Neural cell (in vitro differentiated cells): ENCODE data around the gene MYO3B. TPM values are rescaled to one million over a fixed set of nuclear protein-coding genes. Genes with fewer than 3 reads are reported as not detected.

ENCODE experiments used
- H2AFZ ChIP-seq: fragments of 200-600, 300-800 bp; sonication (generic), shearing (Covaris generic); 2 replicates; pipeline ENCODE4 v1.6.0; 2014; ENCODE audit warnings: low read depth, mild to moderate bottlenecking, antibody characterized with exemption, low read length, moderate library complexity
- H3F3A ChIP-seq: fragments of 200-600 bp; shearing (Covaris generic); 2 replicates; pipeline ENCODE4 v1.6.1; 2016; ENCODE audit warnings: mild to moderate bottlenecking, moderate library complexity, mixed read lengths, antibody characterized with exemption, low read length; ENCODE audit not compliant: insufficient read depth, poor library complexity, severe bottlenecking
- H3K27ac ChIP-seq: fragments of 200-600, 300-800 bp; sonication (generic), shearing (Covaris generic); 2 replicates; pipeline ENCODE4 v1.5.1; 2014; ENCODE audit warnings: mild to moderate bottlenecking, low read length, moderate library complexity
- H3K27me3 ChIP-seq: fragments of 300-800, 200-600 bp; sonication (generic), shearing (Covaris generic); 2 replicates; pipeline ENCODE4 v1.6.0; 2014; ENCODE audit warnings: mild to moderate bottlenecking, low read depth, low read length, moderate library complexity; ENCODE audit not compliant: insufficient read depth
- H3K36me3 ChIP-seq: fragments of 300-800, 200-600 bp; sonication (generic), shearing (Covaris generic); 2 replicates; pipeline ENCODE4 v1.5.1; 2014; ENCODE audit warnings: mild to moderate bottlenecking, antibody characterized with exemption, low read length, moderate library complexity; ENCODE audit not compliant: insufficient read depth
- H3K4me2 ChIP-seq: fragments of 300-800, 200-600 bp; sonication (generic), shearing (Covaris generic); 2 replicates; pipeline ENCODE4 v1.6.0; 2014; ENCODE audit warnings: mild to moderate bottlenecking, low read length
- H3K4me3 ChIP-seq: fragments of 300-800, 200-600 bp; sonication (generic), shearing (Covaris generic); 2 replicates; pipeline ENCODE4 v1.5.1; 2014; ENCODE audit warnings: mild to moderate bottlenecking, low read length, moderate library complexity
- H3K79me2 ChIP-seq: fragments of 200-600 bp; shearing (Covaris generic); replicated peaks from 2 replicates; pipeline ENCODE4 v1.6.0; 2014; ENCODE audit warnings: mild to moderate bottlenecking, low read length, moderate library complexity; ENCODE audit not compliant: insufficient read depth
- H3K9ac ChIP-seq: fragments of 300-800, 200-600 bp; sonication (generic), shearing (Covaris generic); 2 replicates; pipeline ENCODE4 v1.6.1; 2016; ENCODE audit warnings: mild to moderate bottlenecking, low read length, mixed read lengths
- H3K9me2 ChIP-seq: fragments of 200-600 bp; shearing (Covaris generic); 2 replicates; pipeline ENCODE4 v1.6.1; 2016; ENCODE audit warnings: mild to moderate bottlenecking, low read length, mixed read lengths; ENCODE audit not compliant: insufficient read depth
- H3K9me3 ChIP-seq: fragments of 200-600, 300-800 bp; sonication (generic), shearing (Covaris generic); 2 replicates; pipeline ENCODE4 v1.6.1; 2016; ENCODE audit warnings: mild to moderate bottlenecking, mixed run types, low read length, moderate library complexity, mixed read lengths
- H4K20me1 ChIP-seq: fragments of 200-600 bp; shearing (Covaris generic); 2 replicates; pipeline ENCODE4 v1.6.1; 2016; ENCODE audit warnings: mild to moderate bottlenecking, mixed run types; ENCODE audit not compliant: insufficient read depth
- EP300 ChIP-seq: fragments of 450-650 bp; conservative IDR thresholded peaks from 2 replicates; pipeline ENCODE4 v1.6.1; 2014; ENCODE audit warnings: antibody characterized with exemption, mild to moderate bottlenecking, moderate library complexity; ENCODE audit not compliant: poor library complexity, severe bottlenecking
- EZH2 ChIP-seq: fragments of 200-600, 300-800 bp; shearing (Covaris generic), sonication (generic); IDR thresholded peaks from 2 replicates; pipeline ENCODE4 v1.6.1; 2014; ENCODE audit warnings: antibody characterized with exemption, low read length, borderline replicate concordance, mild to moderate bottlenecking; ENCODE audit not compliant: insufficient read depth, poor library complexity, severe bottlenecking
- MXI1 ChIP-seq: fragments of 450-650 bp; conservative IDR thresholded peaks from 2 replicates; pipeline ENCODE4 v1.6.1; 2014; ENCODE audit warnings: antibody characterized with exemption, mild to moderate bottlenecking; ENCODE audit not compliant: poor library complexity, severe bottlenecking
- POLR2AphosphoS5 ChIP-seq: IDR thresholded peaks from 2 replicates; pipeline ENCODE4 v1.6.1; 2012
- RAD21 ChIP-seq: fragments of 450-650 bp; conservative IDR thresholded peaks from 2 replicates; pipeline ENCODE4 v1.6.1; 2014; ENCODE audit warnings: antibody characterized with exemption, mild to moderate bottlenecking, moderate library complexity
- REST ChIP-seq: IDR thresholded peaks from 2 replicates; pipeline ENCODE4 v1.6.1; 2012; ENCODE audit warnings: borderline replicate concordance
- SMC3 ChIP-seq: fragments of 450-650 bp; conservative IDR thresholded peaks from 2 replicates; pipeline ENCODE4 v1.6.1; 2014; ENCODE audit warnings: antibody characterized with exemption, mild to moderate bottlenecking, moderate library complexity; ENCODE audit not compliant: poor library complexity
- TAF1 ChIP-seq: IDR thresholded peaks from 2 replicates; pipeline ENCODE4 v1.6.1; 2012; ENCODE audit warnings: low read depth
- polyA plus RNA-seq: library from polyadenylated mRNA; depleted of rRNA; stranded (reverse); fragments of >200 nt; gene quantifications from 2 replicates; pipeline ENCODE4 v1.2.3, GENCODE V29; 2014
- TF ChIP-seq, protein P1 (sequence below): fragments of 450-650 bp; IDR thresholded peaks from 2 replicates; pipeline ENCODE4 v1.5.1; 2014; ENCODE audit warnings: antibody characterized with exemption, mild to moderate bottlenecking, moderate library complexity; ENCODE audit not compliant: poor library complexity, severe bottlenecking

Gene MYO3B
- polyA plus RNA-seq, 1 donor from 2014 or later: 0.11 TPM

DNA sequence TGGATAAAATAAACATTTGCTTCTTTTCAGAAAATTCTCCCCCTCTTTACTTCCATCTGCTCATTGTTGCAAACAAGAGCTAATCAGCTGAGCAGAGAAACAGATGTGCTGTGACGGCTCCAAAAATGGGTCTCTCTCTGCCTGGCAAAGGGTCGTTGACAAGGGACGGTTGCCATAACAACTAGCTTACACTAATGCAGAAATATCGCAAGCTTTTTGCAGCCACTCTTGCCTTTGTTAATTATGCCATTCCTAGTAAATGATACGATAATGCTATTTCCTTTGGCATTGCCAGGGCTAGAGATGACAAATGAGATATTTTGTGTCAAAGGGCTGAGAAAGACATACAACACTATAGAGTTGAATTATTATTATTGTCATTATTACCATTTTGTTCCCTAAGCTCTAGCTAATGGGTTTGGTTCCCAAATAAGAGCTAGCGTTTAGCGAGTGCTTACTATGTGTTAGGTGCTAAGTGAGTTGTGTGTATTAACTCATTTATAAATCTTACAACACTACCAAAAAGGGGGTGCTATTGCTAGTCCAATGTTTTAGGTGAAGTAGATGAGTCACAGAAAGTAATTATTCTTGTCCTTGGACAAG lies 46.8 kb downstream of the MYO3B start:
- peak overlapping the region; percentile 22 for H2AFZ ChIP-seq

DNA sequence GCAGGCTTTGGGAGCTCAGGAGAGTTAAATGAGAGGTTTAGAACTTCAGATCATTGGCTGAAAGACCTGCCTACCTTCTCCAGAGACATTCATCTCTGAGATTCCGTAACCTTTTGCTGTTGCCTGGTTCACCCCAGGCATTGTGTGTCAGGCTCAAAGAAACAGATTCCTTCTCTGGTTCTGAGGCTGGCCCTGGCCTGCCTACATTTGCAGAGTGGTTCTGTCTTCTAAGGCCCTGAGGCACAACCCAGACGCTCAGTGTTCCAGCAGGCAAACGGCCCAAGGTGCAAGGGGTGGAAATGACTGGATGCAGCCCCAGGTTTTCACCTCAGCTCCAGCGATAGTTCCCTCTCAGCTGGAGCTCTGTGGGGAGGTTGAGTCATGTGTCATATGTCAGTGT lies 48.3 kb downstream of the MYO3B start:
- no peak overlapping the region for H3K4me3 ChIP-seq
- H4K20me1 ChIP-seq: no peaks in the 10 kb centered on the region
- H3K9ac ChIP-seq: no peak overlapping the region
- no peak overlapping the region for H3K4me2 ChIP-seq
- H2AFZ ChIP-seq: no peak overlapping the region
- H3K9me3 ChIP-seq: no peaks in the 10 kb centered on the region
- TF ChIP-seq SMC3 (no peak), TAF1 (no peak), REST (no peak), POLR2AphosphoS5 (no peak), EZH2 (no peak)
- TF ChIP-seq, protein P1, sequence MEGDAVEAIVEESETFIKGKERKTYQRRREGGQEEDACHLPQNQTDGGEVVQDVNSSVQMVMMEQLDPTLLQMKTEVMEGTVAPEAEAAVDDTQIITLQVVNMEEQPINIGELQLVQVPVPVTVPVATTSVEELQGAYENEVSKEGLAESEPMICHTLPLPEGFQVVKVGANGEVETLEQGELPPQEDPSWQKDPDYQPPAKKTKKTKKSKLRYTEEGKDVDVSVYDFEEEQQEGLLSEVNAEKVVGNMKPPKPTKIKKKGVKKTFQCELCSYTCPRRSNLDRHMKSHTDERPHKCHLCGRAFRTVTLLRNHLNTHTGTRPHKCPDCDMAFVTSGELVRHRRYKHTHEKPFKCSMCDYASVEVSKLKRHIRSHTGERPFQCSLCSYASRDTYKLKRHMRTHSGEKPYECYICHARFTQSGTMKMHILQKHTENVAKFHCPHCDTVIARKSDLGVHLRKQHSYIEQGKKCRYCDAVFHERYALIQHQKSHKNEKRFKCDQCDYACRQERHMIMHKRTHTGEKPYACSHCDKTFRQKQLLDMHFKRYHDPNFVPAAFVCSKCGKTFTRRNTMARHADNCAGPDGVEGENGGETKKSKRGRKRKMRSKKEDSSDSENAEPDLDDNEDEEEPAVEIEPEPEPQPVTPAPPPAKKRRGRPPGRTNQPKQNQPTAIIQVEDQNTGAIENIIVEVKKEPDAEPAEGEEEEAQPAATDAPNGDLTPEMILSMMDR: no peak
- no peaks in the 10 kb centered on the region for H3F3A ChIP-seq
- H3K27me3 ChIP-seq: no peaks in the 10 kb centered on the region
- no peaks in the 10 kb centered on the region for H3K36me3 ChIP-seq
- H3K79me2 ChIP-seq: no peaks in the 10 kb centered on the region
- H3K9me2 ChIP-seq: no peaks in the 10 kb centered on the region
- H3K27ac ChIP-seq: no peak overlapping the region

More for the DNA sequence above, 46.8 kb downstream of the MYO3B start:
- H4K20me1 ChIP-seq: no peaks in the 10 kb centered on the region
- H3K79me2 ChIP-seq: no peaks in the 10 kb centered on the region
- peak overlapping the region; percentile 88 for H3K27ac ChIP-seq
- H3K4me2 ChIP-seq: peak overlapping the region; percentile 28
- H3K9ac ChIP-seq: peak overlapping the region; percentile 57
- peak overlapping the region; percentile 49 for H3K4me3 ChIP-seq
- H3K9me2 ChIP-seq: no peaks in the 10 kb centered on the region
- H3K9me3 ChIP-seq: no peaks in the 10 kb centered on the region
- no peaks in the 10 kb centered on the region for H3F3A ChIP-seq
- TF ChIP-seq POLR2AphosphoS5: peak; percentile 57
- TF ChIP-seq EP300: peak; percentile 82
- no peak for TF ChIP-seq EZH2
- TF ChIP-seq REST: peak; percentile 56
- peak; percentile 41 for TF ChIP-seq RAD21
- TF ChIP-seq, protein P1: no peak
- peak; percentile 30 for TF ChIP-seq SMC3
- TF ChIP-seq MXI1: peak; percentile 40
- no peak for TF ChIP-seq TAF1
- no peaks in the 10 kb centered on the region for H3K27me3 ChIP-seq
- H3K36me3 ChIP-seq: no peaks in the 10 kb centered on the region
